ENCODE measurements around the gene ZNF865. TPM values are rescaled to one million over a fixed set of nuclear protein-coding genes. Genes with fewer than 3 reads are reported as not detected.

ZNF865 gene
- polyA plus RNA-seq, 1 donor from 2014 or later = 1.7 TPM

- H3K9ac ChIP-seq (ENCODE audit: low read length) = no peak overlapping the region
- H3K4me2 ChIP-seq (ENCODE audit: low read length) = no peak overlapping the region
- H3K27ac ChIP-seq (ENCODE audit: low read length) = no peak overlapping the region
- H3K27me3 ChIP-seq (ENCODE audit: insufficient read depth, low read depth, low read length) = no peaks in the 10 kb centered on the region
- TF ChIP-seq, protein P1, sequence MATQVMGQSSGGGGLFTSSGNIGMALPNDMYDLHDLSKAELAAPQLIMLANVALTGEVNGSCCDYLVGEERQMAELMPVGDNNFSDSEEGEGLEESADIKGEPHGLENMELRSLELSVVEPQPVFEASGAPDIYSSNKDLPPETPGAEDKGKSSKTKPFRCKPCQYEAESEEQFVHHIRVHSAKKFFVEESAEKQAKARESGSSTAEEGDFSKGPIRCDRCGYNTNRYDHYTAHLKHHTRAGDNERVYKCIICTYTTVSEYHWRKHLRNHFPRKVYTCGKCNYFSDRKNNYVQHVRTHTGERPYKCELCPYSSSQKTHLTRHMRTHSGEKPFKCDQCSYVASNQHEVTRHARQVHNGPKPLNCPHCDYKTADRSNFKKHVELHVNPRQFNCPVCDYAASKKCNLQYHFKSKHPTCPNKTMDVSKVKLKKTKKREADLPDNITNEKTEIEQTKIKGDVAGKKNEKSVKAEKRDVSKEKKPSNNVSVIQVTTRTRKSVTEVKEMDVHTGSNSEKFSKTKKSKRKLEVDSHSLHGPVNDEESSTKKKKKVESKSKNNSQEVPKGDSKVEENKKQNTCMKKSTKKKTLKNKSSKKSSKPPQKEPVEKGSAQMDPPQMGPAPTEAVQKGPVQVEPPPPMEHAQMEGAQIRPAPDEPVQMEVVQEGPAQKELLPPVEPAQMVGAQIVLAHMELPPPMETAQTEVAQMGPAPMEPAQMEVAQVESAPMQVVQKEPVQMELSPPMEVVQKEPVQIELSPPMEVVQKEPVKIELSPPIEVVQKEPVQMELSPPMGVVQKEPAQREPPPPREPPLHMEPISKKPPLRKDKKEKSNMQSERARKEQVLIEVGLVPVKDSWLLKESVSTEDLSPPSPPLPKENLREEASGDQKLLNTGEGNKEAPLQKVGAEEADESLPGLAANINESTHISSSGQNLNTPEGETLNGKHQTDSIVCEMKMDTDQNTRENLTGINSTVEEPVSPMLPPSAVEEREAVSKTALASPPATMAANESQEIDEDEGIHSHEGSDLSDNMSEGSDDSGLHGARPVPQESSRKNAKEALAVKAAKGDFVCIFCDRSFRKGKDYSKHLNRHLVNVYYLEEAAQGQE (IDR thresholded peaks at IDR 0.05; ENCODE audit: borderline replicate concordance) = no peak
- TF ChIP-seq EP300 (conservative IDR thresholded peaks at IDR 0.05; ENCODE audit: poor library complexity, severe bottlenecking) (no peak), SMC3 (conservative IDR thresholded peaks at IDR 0.05; ENCODE audit: poor library complexity) (no peak), TAF1 (IDR thresholded peaks at IDR 0.05; ENCODE audit: low read depth) (no peak), EZH2 (IDR thresholded peaks at IDR 0.05; ENCODE audit: borderline replicate concordance, insufficient read depth, low read length, poor library complexity, severe bottlenecking) (no peak), MXI1 (conservative IDR thresholded peaks at IDR 0.05; ENCODE audit: poor library complexity, severe bottlenecking) (no peak), RAD21 (conservative IDR thresholded peaks at IDR 0.05) (no peak), POLR2AphosphoS5 (IDR thresholded peaks at IDR 0.05) (no peak)
- TF ChIP-seq, protein P2, sequence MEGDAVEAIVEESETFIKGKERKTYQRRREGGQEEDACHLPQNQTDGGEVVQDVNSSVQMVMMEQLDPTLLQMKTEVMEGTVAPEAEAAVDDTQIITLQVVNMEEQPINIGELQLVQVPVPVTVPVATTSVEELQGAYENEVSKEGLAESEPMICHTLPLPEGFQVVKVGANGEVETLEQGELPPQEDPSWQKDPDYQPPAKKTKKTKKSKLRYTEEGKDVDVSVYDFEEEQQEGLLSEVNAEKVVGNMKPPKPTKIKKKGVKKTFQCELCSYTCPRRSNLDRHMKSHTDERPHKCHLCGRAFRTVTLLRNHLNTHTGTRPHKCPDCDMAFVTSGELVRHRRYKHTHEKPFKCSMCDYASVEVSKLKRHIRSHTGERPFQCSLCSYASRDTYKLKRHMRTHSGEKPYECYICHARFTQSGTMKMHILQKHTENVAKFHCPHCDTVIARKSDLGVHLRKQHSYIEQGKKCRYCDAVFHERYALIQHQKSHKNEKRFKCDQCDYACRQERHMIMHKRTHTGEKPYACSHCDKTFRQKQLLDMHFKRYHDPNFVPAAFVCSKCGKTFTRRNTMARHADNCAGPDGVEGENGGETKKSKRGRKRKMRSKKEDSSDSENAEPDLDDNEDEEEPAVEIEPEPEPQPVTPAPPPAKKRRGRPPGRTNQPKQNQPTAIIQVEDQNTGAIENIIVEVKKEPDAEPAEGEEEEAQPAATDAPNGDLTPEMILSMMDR (IDR thresholded peaks at IDR 0.05; ENCODE audit: poor library complexity, severe bottlenecking) = no peak
- H3F3A ChIP-seq (ENCODE audit: insufficient read depth, low read length, poor library complexity, severe bottlenecking) = no peaks in the 10 kb centered on the region
- H3K36me3 ChIP-seq (ENCODE audit: insufficient read depth, low read length) = peaks cover 8% of the 10 kb centered on the region
- H2AFZ ChIP-seq (ENCODE audit: low read depth, low read length) = no peak overlapping the region
- H3K4me3 ChIP-seq (ENCODE audit: low read length) = no peak overlapping the region
- H3K9me2 ChIP-seq (ENCODE audit: insufficient read depth, low read length) = no peaks in the 10 kb centered on the region
- H3K9me3 ChIP-seq (ENCODE audit: low read length) = no peaks in the 10 kb centered on the region
- H3K79me2 ChIP-seq (replicated peaks; ENCODE audit: insufficient read depth, low read length) = peaks cover 25% of the 10 kb centered on the region
- no peaks in the 10 kb centered on the region for H4K20me1 ChIP-seq (ENCODE audit: insufficient read depth)
These were observed 6.0 kb downstream of the ZNF865 start for GRCh38 chr19:55611300-55611982.

GRCh38 chr19:55611983-55612645 lies 6.7 kb downstream of the ZNF865 start:
- H3K9ac ChIP-seq (ENCODE audit: low read length) = no peak overlapping the region
- H3K36me3 ChIP-seq (ENCODE audit: insufficient read depth, low read length) = peaks cover 8% of the 10 kb centered on the region
- no peak overlapping the region for H3K4me3 ChIP-seq (ENCODE audit: low read length)
- H2AFZ ChIP-seq (ENCODE audit: low read depth, low read length) = no peak overlapping the region
- peaks cover 19% of the 10 kb centered on the region for H3K79me2 ChIP-seq (replicated peaks; ENCODE audit: insufficient read depth, low read length)
- no peaks in the 10 kb centered on the region for H3K9me3 ChIP-seq (ENCODE audit: low read length)
- no peak for TF ChIP-seq MXI1 (conservative IDR thresholded peaks at IDR 0.05; ENCODE audit: poor library complexity, severe bottlenecking)
- TF ChIP-seq TAF1 (IDR thresholded peaks at IDR 0.05; ENCODE audit: low read depth) = no peak
- TF ChIP-seq, protein P2 (IDR thresholded peaks at IDR 0.05; ENCODE audit: poor library complexity, severe bottlenecking) = no peak
- no peak for TF ChIP-seq POLR2AphosphoS5 (IDR thresholded peaks at IDR 0.05)
- no peak for TF ChIP-seq SMC3 (conservative IDR thresholded peaks at IDR 0.05; ENCODE audit: poor library complexity)
- no peak for TF ChIP-seq EZH2 (IDR thresholded peaks at IDR 0.05; ENCODE audit: borderline replicate concordance, insufficient read depth, low read length, poor library complexity, severe bottlenecking)
- TF ChIP-seq, protein P1 (IDR thresholded peaks at IDR 0.05; ENCODE audit: borderline replicate concordance) = no peak
- TF ChIP-seq RAD21 (conservative IDR thresholded peaks at IDR 0.05) = no peak
- no peak for TF ChIP-seq EP300 (conservative IDR thresholded peaks at IDR 0.05; ENCODE audit: poor library complexity, severe bottlenecking)
- no peaks in the 10 kb centered on the region for H3K9me2 ChIP-seq (ENCODE audit: insufficient read depth, low read length)
- no peaks in the 10 kb centered on the region for H3F3A ChIP-seq (ENCODE audit: insufficient read depth, low read length, poor library complexity, severe bottlenecking)
- H4K20me1 ChIP-seq (ENCODE audit: insufficient read depth) = no peaks in the 10 kb centered on the region
- H3K4me2 ChIP-seq (ENCODE audit: low read length) = no peak overlapping the region
- H3K27ac ChIP-seq (ENCODE audit: low read length) = no peak overlapping the region
- no peaks in the 10 kb centered on the region for H3K27me3 ChIP-seq (ENCODE audit: insufficient read depth, low read depth, low read length)
